Neutrophil (primary cell): Measurements from ENCODE around the gene GPC6.
A peak's percentile ranks its signal among the peaks of the same experiment; 100 is the strongest.

Experiments used
- H3K27ac ChIP-seq: fragments of 200-600 bp; sonication (generic); 2 replicates; pipeline ENCODE4 v1.5.1; 2016; ENCODE audit warnings: mild to moderate bottlenecking, moderate library complexity
- H3K27me3 ChIP-seq: fragments of 200-600 bp; sonication (generic); 2 replicates; pipeline ENCODE4 v1.6.0; 2016; ENCODE audit warnings: mild to moderate bottlenecking
- H3K36me3 ChIP-seq: fragments of 200-600 bp; sonication (generic); 2 replicates; pipeline ENCODE4 v1.5.1; 2017
- H3K4me1 ChIP-seq, 2 experiments: fragments of 200-600 bp in 1 of 2; sonication (generic) in 1 of 2; 1 replicate in 1 of 2; 2 replicates in 1 of 2; pipeline versions ENCODE4 v1.5.1 to v1.6.1; 2013 to 2016; ENCODE audit warnings: low read depth in 1 of 2, low read length in 1 of 2, mild to moderate bottlenecking in 1 of 2, moderate library complexity in 1 of 2; ENCODE audit not compliant: control insufficient read depth in 1 of 2, insufficient read depth in 1 of 2
- H3K4me3 ChIP-seq, 2 experiments: fragments of 200-600 bp in 1 of 2; sonication (generic) in 1 of 2; 1 replicate in 1 of 2; 2 replicates in 1 of 2; pipeline ENCODE4 v1.5.1; 2013 to 2016; ENCODE audit warnings: low read depth in 1 of 2, low read length in 1 of 2, mild to moderate bottlenecking in 1 of 2, moderate library complexity in 1 of 2
- H3K9me3 ChIP-seq: fragments of 200-600 bp; sonication (generic); 2 replicates; pipeline ENCODE4 v1.5.1; 2016
- TF ChIP-seq, protein P1 (sequence below): fragments of 200-600 bp; sonication (generic); IDR thresholded peaks from 2 replicates; pipeline ENCODE4 v1.5.1; 2016; ENCODE audit warnings: antibody characterized with exemption

The GPC6 gene

GRCh38 chr13:94353167-94353710 is 1126.6 kb downstream of the GPC6 start:
- no peak overlapping the region for H3K27ac ChIP-seq
- H3K9me3 ChIP-seq = no peaks in the 10 kb centered on the region
- TF ChIP-seq, protein P1, sequence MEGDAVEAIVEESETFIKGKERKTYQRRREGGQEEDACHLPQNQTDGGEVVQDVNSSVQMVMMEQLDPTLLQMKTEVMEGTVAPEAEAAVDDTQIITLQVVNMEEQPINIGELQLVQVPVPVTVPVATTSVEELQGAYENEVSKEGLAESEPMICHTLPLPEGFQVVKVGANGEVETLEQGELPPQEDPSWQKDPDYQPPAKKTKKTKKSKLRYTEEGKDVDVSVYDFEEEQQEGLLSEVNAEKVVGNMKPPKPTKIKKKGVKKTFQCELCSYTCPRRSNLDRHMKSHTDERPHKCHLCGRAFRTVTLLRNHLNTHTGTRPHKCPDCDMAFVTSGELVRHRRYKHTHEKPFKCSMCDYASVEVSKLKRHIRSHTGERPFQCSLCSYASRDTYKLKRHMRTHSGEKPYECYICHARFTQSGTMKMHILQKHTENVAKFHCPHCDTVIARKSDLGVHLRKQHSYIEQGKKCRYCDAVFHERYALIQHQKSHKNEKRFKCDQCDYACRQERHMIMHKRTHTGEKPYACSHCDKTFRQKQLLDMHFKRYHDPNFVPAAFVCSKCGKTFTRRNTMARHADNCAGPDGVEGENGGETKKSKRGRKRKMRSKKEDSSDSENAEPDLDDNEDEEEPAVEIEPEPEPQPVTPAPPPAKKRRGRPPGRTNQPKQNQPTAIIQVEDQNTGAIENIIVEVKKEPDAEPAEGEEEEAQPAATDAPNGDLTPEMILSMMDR = no peak
- no peaks in the 10 kb centered on the region for H3K4me1 ChIP-seq
- no peaks in the 10 kb centered on the region for H3K36me3 ChIP-seq
- H3K4me3 ChIP-seq = no peak overlapping the region
- peaks cover 3% of the 10 kb centered on the region for H3K27me3 ChIP-seq

GRCh38 chr13:94359875-94360274 is 1133.3 kb downstream of the GPC6 start:
- H3K9me3 ChIP-seq = no peaks in the 10 kb centered on the region
- TF ChIP-seq, protein P1 = no peak
- no peaks in the 10 kb centered on the region for H3K36me3 ChIP-seq
- H3K4me3 ChIP-seq = no peak overlapping the region
- no peak overlapping the region for H3K27ac ChIP-seq
- H3K27me3 ChIP-seq = no peaks in the 10 kb centered on the region
- no peaks in the 10 kb centered on the region for H3K4me1 ChIP-seq

- Histone ChIP-seq H3K27me3 (no peaks in the 10 kb centered on the region), H3K9me3 (no peaks in the 10 kb centered on the region), H3K36me3 (no peaks in the 10 kb centered on the region), H3K27ac (no peak overlapping the region), H3K4me1 (no peaks in the 10 kb centered on the region), H3K4me3 (no peak overlapping the region)
- TF ChIP-seq, protein P1 = peak; percentile 68
These were observed 1135.9 kb downstream of the GPC6 start for GRCh38 chr13:94362411-94362909.

DNA sequence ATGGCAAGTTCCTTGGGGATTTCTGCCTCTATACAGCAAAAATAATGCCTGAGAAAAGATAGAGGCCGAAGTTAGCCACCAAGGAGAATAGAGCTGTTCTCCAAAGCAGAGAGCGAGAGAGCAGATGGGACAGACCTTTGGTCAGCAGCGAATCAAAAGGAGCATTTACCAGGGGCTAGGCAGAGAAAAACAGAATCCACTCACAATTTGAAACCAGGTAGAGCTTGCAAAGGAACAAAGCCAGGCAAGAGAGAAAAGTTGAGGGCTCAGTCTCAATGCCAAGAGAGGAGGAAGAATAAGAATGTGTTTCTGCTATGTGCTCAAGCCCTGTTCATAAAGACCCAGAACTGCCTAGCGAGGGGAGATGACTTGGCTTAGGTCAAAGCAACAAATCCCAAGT is 1140.1 kb downstream of the GPC6 start:
- H3K4me3 ChIP-seq = no peak overlapping the region
- TF ChIP-seq, protein P1 = no peak
- no peak overlapping the region for H3K27ac ChIP-seq
- no peaks in the 10 kb centered on the region for H3K9me3 ChIP-seq
- H3K27me3 ChIP-seq = no peaks in the 10 kb centered on the region
- no peaks in the 10 kb centered on the region for H3K4me1 ChIP-seq
- H3K36me3 ChIP-seq = no peaks in the 10 kb centered on the region

GRCh38 chr13:94369972-94370436 is 1143.4 kb downstream of the GPC6 start:
- Histone ChIP-seq H3K4me1 (no peaks in the 10 kb centered on the region), H3K36me3 (no peaks in the 10 kb centered on the region), H3K4me3 (no peak overlapping the region), H3K9me3 (no peaks in the 10 kb centered on the region), H3K27me3 (no peaks in the 10 kb centered on the region), H3K27ac (no peak overlapping the region)
- TF ChIP-seq, protein P1 = no peak
